Testis (tissue), 2 donors: ENCODE results near the gene KRT84.

Experiments
- CTCF ChIP-seq, 3 experiments: fragments of 450-650 bp in 2 of 3; fragments of 200-600 bp in 1 of 3; sonication (generic) in 1 of 3; IDR thresholded peaks; one replicate each; pipeline ENCODE4 v1.5.1; 2016 to 2019; ENCODE audit warnings: antibody characterized with exemption in 3 of 3, mild to moderate bottlenecking in 2 of 3, moderate library complexity in 1 of 3
- POLR2A ChIP-seq: fragments of 450-650 bp; IDR thresholded peaks from one replicate; pipeline ENCODE4 v1.6.1; 2017; ENCODE audit warnings: antibody characterized with exemption, mild to moderate bottlenecking, moderate library complexity

- TF ChIP-seq POLR2A = no peak
- no peak for TF ChIP-seq CTCF (IDR thresholded peaks at IDR 0.05)
Observed at GRCh38 chr12:52333321-52333720, 52.1 kb downstream of the KRT84 start.
